K562 (cell line): Measurements from ENCODE around the gene PRKG1.

Source experiments
- BRF2 ChIP-seq: IDR thresholded peaks from 3 replicates; pipeline ENCODE4 v1.6.1; 2011; ENCODE audit warnings: borderline replicate concordance, mild to moderate bottlenecking; ENCODE audit not compliant: insufficient read length, insufficient read depth
- CHD2 ChIP-seq: IDR thresholded peaks from 2 replicates; pipeline ENCODE4 v1.6.1; 2011; ENCODE audit warnings: low read depth, low read length
- NRF1 ChIP-seq, 2 experiments: fragments of 450-650 bp; IDR thresholded peaks in 1 of 2; conservative IDR thresholded peaks in 1 of 2; 2 replicates each; pipeline ENCODE4 v1.6.1; 2014; ENCODE audit warnings: mild to moderate bottlenecking in 2 of 2
- POLR2AphosphoS5 ChIP-seq: IDR thresholded peaks from 2 replicates; pipeline ENCODE4 v1.6.1; 2011; ENCODE audit warnings: mild to moderate bottlenecking, low read depth, low read length, moderate library complexity; ENCODE audit not compliant: control insufficient read depth, insufficient read depth
- PYGO2 ChIP-seq: fragments of 450-650 bp; IDR thresholded peaks from 2 replicates; pipeline ENCODE4 v1.6.1; 2016; ENCODE audit warnings: mild to moderate bottlenecking, missing genetic modification characterization, moderate library complexity, missing compliant biosample characterization
- SMAD3 ChIP-seq: fragments of 450-650 bp; formaldehyde crosslinking; conservative IDR thresholded peaks from 2 replicates; pipeline ENCODE4 v1.4.0; 2020; ENCODE audit warnings: mild to moderate bottlenecking
- ZNF232 ChIP-seq: sonication (generic); formaldehyde crosslinking; IDR thresholded peaks from 2 replicates; pipeline ENCODE4 v1.8.0; 2022; ENCODE audit warnings: mild to moderate bottlenecking, missing genetic modification reagents
- TF ChIP-seq, protein P1 (sequence below), 3 experiments: IDR thresholded peaks in 2 of 3; conservative IDR thresholded peaks in 1 of 3; 2 replicates each; pipeline ENCODE4 v1.5.1; 2011 to 2012; ENCODE audit warnings: low read length in 3 of 3, mild to moderate bottlenecking in 3 of 3, control low read depth in 2 of 3, improper control_type of control experiment in 1 of 3, inconsistent platforms in 1 of 3, low read depth in 1 of 3, mixed read lengths in 1 of 3, moderate library complexity in 1 of 3; ENCODE audit not compliant: insufficient read depth in 2 of 3
- TF ChIP-seq, protein P2 (sequence below): fragments of 250-450 bp; sonication (Bioruptor Pico); IDR thresholded peaks from 2 replicates; pipeline ENCODE4 v1.8.0; 2022; ENCODE audit warnings: inconsistent platforms

DNA sequence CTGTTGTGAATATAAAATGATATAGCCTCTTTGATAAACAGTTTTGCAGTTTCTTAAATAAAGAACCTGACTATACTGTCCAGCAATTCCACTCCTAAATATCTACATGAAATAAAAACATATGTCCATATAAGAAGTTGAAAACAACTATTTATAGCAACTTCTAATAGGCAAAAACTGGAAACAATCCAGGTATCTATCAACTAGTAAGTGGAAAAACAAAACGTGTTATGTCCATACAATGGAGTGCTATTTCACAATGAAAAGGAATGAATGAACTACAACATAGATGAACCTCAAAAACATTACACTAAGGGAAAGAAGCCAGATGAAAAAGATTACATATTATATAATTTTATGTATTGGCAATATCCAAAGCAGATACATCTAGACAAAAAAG lies 356.2 kb downstream of the PRKG1 start:
- no peak for TF ChIP-seq CHD2
- TF ChIP-seq BRF2, result no peak
- TF ChIP-seq, protein P1, sequence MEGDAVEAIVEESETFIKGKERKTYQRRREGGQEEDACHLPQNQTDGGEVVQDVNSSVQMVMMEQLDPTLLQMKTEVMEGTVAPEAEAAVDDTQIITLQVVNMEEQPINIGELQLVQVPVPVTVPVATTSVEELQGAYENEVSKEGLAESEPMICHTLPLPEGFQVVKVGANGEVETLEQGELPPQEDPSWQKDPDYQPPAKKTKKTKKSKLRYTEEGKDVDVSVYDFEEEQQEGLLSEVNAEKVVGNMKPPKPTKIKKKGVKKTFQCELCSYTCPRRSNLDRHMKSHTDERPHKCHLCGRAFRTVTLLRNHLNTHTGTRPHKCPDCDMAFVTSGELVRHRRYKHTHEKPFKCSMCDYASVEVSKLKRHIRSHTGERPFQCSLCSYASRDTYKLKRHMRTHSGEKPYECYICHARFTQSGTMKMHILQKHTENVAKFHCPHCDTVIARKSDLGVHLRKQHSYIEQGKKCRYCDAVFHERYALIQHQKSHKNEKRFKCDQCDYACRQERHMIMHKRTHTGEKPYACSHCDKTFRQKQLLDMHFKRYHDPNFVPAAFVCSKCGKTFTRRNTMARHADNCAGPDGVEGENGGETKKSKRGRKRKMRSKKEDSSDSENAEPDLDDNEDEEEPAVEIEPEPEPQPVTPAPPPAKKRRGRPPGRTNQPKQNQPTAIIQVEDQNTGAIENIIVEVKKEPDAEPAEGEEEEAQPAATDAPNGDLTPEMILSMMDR (IDR thresholded peaks at IDR 0.05 in 2 of 3, conservative IDR thresholded peaks at IDR 0.05 in 1 of 3; ENCODE audit: insufficient read depth in 2 of 3, low read depth in 1 of 3, low read length in 3 of 3), result no peak
- no peak for TF ChIP-seq SMAD3 (CRISPR knock-in tag)
- TF ChIP-seq, protein P2, sequence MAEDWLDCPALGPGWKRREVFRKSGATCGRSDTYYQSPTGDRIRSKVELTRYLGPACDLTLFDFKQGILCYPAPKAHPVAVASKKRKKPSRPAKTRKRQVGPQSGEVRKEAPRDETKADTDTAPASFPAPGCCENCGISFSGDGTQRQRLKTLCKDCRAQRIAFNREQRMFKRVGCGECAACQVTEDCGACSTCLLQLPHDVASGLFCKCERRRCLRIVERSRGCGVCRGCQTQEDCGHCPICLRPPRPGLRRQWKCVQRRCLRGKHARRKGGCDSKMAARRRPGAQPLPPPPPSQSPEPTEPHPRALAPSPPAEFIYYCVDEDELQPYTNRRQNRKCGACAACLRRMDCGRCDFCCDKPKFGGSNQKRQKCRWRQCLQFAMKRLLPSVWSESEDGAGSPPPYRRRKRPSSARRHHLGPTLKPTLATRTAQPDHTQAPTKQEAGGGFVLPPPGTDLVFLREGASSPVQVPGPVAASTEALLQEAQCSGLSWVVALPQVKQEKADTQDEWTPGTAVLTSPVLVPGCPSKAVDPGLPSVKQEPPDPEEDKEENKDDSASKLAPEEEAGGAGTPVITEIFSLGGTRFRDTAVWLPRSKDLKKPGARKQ, result no peak
- TF ChIP-seq POLR2AphosphoS5, result no peak
- no peak for TF ChIP-seq NRF1 (conservative IDR thresholded peaks at IDR 0.05 in 1 of 2, IDR thresholded peaks at IDR 0.05 in 1 of 2)
- TF ChIP-seq ZNF232 (CRISPR knock-in tag), result no peak
- TF ChIP-seq PYGO2 (tag), result no peak
